Measurements from ENCODE around the gene ALKBH3. TPM values are rescaled to one million over a fixed set of nuclear protein-coding genes. Genes with fewer than 3 reads are reported as not detected.

ALKBH3 gene
- total and polyA plus RNA-seq, 8 donors, result 13.9 to 29.1 (median 17.5) TPM

GRCh38 chr11:43874738-43875137 lies 5.9 kb upstream of the ALKBH3 start:
- Histone ChIP-seq H3K27ac (no peak overlapping the region), H3K4me3 (no peak overlapping the region), H3K4me1 (no peaks in the 10 kb centered on the region), H3K9me3 (no peaks in the 10 kb centered on the region), H3K36me3 (no peaks in the 10 kb centered on the region), H3K27me3 (peaks cover 0 to 5% (median 0%) of the 10 kb centered on the region in 4 donors)
- ATAC-seq (no peak), FAIRE-seq (no peak), DNase-seq (no peak)
- intact Hi-C loops (cut with DNase I), result no loop called here
- no peak for TF ChIP-seq CTCF (IDR thresholded peaks at IDR 0.05)
- 8 to 21% methylated on average over 1 of the region's 1 CpG for WGBS, 2 donors

DNA sequence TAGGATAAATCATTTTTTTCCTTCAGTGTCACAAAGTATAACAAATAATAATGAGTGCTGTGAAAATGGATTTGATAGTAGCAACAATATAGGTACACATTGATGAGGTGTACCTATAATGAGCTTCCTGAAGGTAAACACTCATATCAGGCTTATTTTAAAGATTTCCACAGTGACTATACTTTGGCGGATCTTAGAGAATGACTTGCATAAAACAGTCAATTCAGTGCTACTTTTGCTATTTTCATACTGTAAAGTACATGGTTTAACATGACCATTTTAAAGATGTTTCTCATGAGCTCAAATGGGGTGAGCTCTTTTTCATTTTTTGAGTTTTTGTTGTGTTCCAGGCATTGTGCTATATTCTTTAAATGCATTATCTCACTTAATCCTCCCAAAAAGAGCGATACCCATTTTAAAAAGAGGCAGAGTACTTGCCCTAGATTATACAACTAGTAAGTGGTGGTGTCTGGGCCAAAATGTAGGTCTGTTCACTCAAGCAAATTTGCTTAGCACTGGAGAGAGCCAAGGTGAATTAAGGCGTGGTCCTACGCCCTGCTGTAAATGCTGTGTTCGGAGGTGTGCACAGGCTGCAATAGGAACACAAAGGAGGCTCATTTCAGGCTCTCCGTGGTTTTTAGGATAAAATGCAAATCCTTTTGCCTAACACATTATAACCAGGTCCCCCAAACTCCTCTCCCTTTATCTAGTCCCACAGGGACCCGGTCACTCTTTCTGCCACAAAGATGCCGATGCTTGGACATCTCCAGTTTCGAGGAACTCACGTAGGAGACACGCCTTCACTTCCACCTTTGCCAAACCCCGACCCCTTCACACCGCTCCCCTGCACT lies 617 bp upstream of the ALKBH3 start:
- H3K27ac ChIP-seq, result no peak overlapping the region
- no peaks in the 10 kb centered on the region for H3K9me3 ChIP-seq
- TF ChIP-seq CTCF (IDR thresholded peaks at IDR 0.05), result no peak
- DNase-seq (no peak), FAIRE-seq (no peak), ATAC-seq (peak; percentile 4 to 15 (median 6))
- no peaks in the 10 kb centered on the region for H3K27me3 ChIP-seq
- WGBS, 2 donors, result 49% methylated on average over 13 of the region's 13 CpGs
- H3K4me3 ChIP-seq, result peak overlapping the region; percentile 64 to 85 (median 70)
- peaks cover 0 to 7% (median 0%) of the 10 kb centered on the region in 3 donors for H3K36me3 ChIP-seq
- H3K4me1 ChIP-seq, result peaks cover 0 to 12% (median 4%) of the 10 kb centered on the region in 3 donors
- intact Hi-C loops (cut with DNase I), result no loop called here

GRCh38 chr11:43892851-43893250 lies 12.2 kb downstream of the ALKBH3 start:
- intact Hi-C loops (cut with DNase I), result loop anchor here in 1 of 3 donors (10.0 kb wide), 1 partner anchor 152 kb away; the partner anchor contains the start of gene ACCSL
- Histone ChIP-seq H3K4me3 (no peak overlapping the region), H3K36me3 (peaks cover 0 to 74% (median 13%) of the 10 kb centered on the region in 3 donors), H3K27ac (no peak overlapping the region), H3K4me1 (no peaks in the 10 kb centered on the region), H3K27me3 (no peaks in the 10 kb centered on the region), H3K9me3 (no peaks in the 10 kb centered on the region)
- TF ChIP-seq CTCF (IDR thresholded peaks at IDR 0.05), result no peak
- ATAC-seq (no peak), DNase-seq (no peak), FAIRE-seq (no peak)
- WGBS, 2 donors, result 42 to 66% methylated on average over 3 of the region's 3 CpGs

GRCh38 chr11:43894546-43894945 lies 13.9 kb downstream of the ALKBH3 start:
- H3K36me3 ChIP-seq, result peaks cover 0 to 82% (median 29%) of the 10 kb centered on the region in 3 donors
- no peaks in the 10 kb centered on the region for H3K9me3 ChIP-seq
- no peaks in the 10 kb centered on the region for H3K4me1 ChIP-seq
- intact Hi-C loops (cut with DNase I), result loop anchor here in 1 of 3 donors (10.0 kb wide), 1 partner anchor 150 kb away; the partner anchor contains the start of gene ACCSL
- WGBS, 2 donors, result 58 to 60% methylated on average over 2 of the region's 2 CpGs
- H3K4me3 ChIP-seq, result no peak overlapping the region
- no peak for TF ChIP-seq CTCF (IDR thresholded peaks at IDR 0.05)
- no peak overlapping the region for H3K27ac ChIP-seq
- FAIRE-seq, result no peak
- H3K27me3 ChIP-seq, result no peaks in the 10 kb centered on the region
- DNase-seq, result no peak
- ATAC-seq, result no peak

DNA sequence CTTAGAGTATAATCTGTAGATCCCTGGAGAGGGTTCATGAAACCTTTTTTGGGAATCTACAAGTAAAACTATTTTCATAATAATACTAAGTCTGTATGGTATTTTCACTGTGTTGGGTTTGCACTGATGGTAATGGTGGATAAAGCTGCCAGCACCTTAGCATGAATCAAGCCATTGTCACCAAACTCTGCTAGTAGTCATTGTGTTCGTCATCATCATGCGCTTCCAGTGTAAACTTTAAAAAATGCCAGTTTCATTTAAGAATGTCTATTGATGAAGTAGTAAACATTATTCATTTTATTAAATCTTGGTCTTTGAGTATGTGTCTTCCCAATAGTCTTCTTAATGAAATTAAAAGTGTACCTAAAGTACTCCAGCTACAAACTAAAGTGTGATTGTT lies 15.0 kb downstream of the ALKBH3 start:
- Histone ChIP-seq H3K4me3 (no peak overlapping the region), H3K27ac (no peak overlapping the region), H3K9me3 (no peaks in the 10 kb centered on the region), H3K27me3 (no peaks in the 10 kb centered on the region), H3K4me1 (no peaks in the 10 kb centered on the region), H3K36me3 (peaks cover 0 to 78% (median 30%) of the 10 kb centered on the region in 3 donors)
- intact Hi-C loops (cut with DNase I), result loop anchor here in 1 of 3 donors (10.0 kb wide), 1 partner anchor 149 kb away; the partner anchor contains the start of gene ACCSL
- no peak for TF ChIP-seq CTCF (IDR thresholded peaks at IDR 0.05)
- 94 to 96% methylated on average over 2 of the region's 2 CpGs for WGBS, 2 donors
- no peak for ATAC-seq
- FAIRE-seq, result no peak
- no peak for DNase-seq
